DND-41 (cell line): ENCODE data around the gene TBC1D2B.
"Not testable (repeated sequence)": the region's sequence is repeated elsewhere in the genome, so short reads cannot be mapped to it uniquely, and the experiment has no call there.

Experiments used
- ATAC-seq: fragments of 200-7000 bp; cut with Tn5 transposase; 3 replicates; pipeline ENCODE4 v1.9.1; 2021; ENCODE audit warnings: low read depth; ENCODE audit not compliant: insufficient read depth
- DNase-seq: peaks from one replicate; pipeline ENCODE4 v3.0.0-alpha.2; 2020
- H2AFZ ChIP-seq: 2 replicates; pipeline ENCODE4 v1.6.0; 2012; ENCODE audit warnings: low read depth, low read length
- H3K27ac ChIP-seq: 2 replicates; pipeline ENCODE4 v1.5.1; 2012; ENCODE audit warnings: low read length, inconsistent platforms
- H3K27me3 ChIP-seq: fragments of 200-600 bp; sonication (generic); 2 replicates; pipeline ENCODE4 v1.6.0; 2012; ENCODE audit warnings: low read length, mild to moderate bottlenecking, inconsistent platforms; ENCODE audit not compliant: insufficient read depth, poor library complexity
- H3K36me3 ChIP-seq: 2 replicates; pipeline ENCODE4 v1.5.1; 2012; ENCODE audit warnings: low read length, inconsistent platforms; ENCODE audit not compliant: insufficient read depth
- H3K4me1 ChIP-seq: 2 replicates; pipeline ENCODE4 v1.5.1; 2012; ENCODE audit warnings: mild to moderate bottlenecking, low read length; ENCODE audit not compliant: insufficient read depth
- H3K4me2 ChIP-seq: 2 replicates; pipeline ENCODE4 v1.6.0; 2012; ENCODE audit warnings: mild to moderate bottlenecking, moderate library complexity, low read length, inconsistent platforms; ENCODE audit not compliant: insufficient read depth
- H3K4me3 ChIP-seq, 2 experiments: fragments of 200-600 bp in 1 of 2; shearing (Covaris generic) in 1 of 2; 2 replicates each; pipeline ENCODE4 v1.5.1; 2012 to 2016; ENCODE audit warnings: inconsistent platforms in 2 of 2, low read length in 2 of 2, mild to moderate bottlenecking in 2 of 2, low read depth in 1 of 2, moderate library complexity in 1 of 2
- H3K79me2 ChIP-seq: 2 replicates; pipeline ENCODE4 v1.6.0; 2012; ENCODE audit warnings: low read length, inconsistent platforms; ENCODE audit not compliant: insufficient read depth
- H3K9ac ChIP-seq: 2 replicates; pipeline ENCODE4 v1.6.0; 2012; ENCODE audit warnings: low read depth, mild to moderate bottlenecking, inconsistent platforms, low read length, moderate library complexity
- H3K9me3 ChIP-seq: 2 replicates; pipeline ENCODE4 v1.5.1; 2012; ENCODE audit warnings: low read length, moderate library complexity, mild to moderate bottlenecking, inconsistent platforms; ENCODE audit not compliant: insufficient read depth, severe bottlenecking
- H4K20me1 ChIP-seq: 2 replicates; pipeline ENCODE4 v1.6.0; 2012; ENCODE audit warnings: low read length; ENCODE audit not compliant: insufficient read depth
- CTCF ChIP-seq: IDR thresholded peaks from 2 replicates; pipeline ENCODE4 v1.5.1; 2012; ENCODE audit warnings: borderline replicate concordance, low read length, moderate library complexity, mild to moderate bottlenecking; ENCODE audit not compliant: poor library complexity, severe bottlenecking; ENCODE audit errors: extremely low read depth
- EZH2 ChIP-seq: IDR thresholded peaks from 3 replicates; pipeline ENCODE4 v1.6.1; 2012; ENCODE audit warnings: borderline replicate concordance, low read depth, mild to moderate bottlenecking, moderate library complexity, low read length, inconsistent platforms; ENCODE audit not compliant: severe bottlenecking

Gene TBC1D2B

GRCh38 chr15:77969055-77969454 is 108.5 kb downstream of the TBC1D2B start:
- no peaks in the 10 kb centered on the region; the same call in 1 of the 2 replicates for H4K20me1 ChIP-seq
- no peak for TF ChIP-seq CTCF
- TF ChIP-seq EZH2, result no peak
- ATAC-seq, result no peak
- no peak for DNase-seq
- no peaks in the 10 kb centered on the region for H3K79me2 ChIP-seq
- no peaks in the 10 kb centered on the region for H3K4me1 ChIP-seq
- H3K27me3 ChIP-seq, result peaks cover 4% of the 10 kb centered on the region
- H3K36me3 ChIP-seq, result no peaks in the 10 kb centered on the region
- H3K4me3 ChIP-seq, result no peak overlapping the region
- no peak overlapping the region for H3K27ac ChIP-seq
- H3K4me2 ChIP-seq, result no peak overlapping the region
- no peak overlapping the region for H2AFZ ChIP-seq
- no peaks in the 10 kb centered on the region for H3K9me3 ChIP-seq
- H3K9ac ChIP-seq, result no peak overlapping the region

- no peak overlapping the region for H3K9ac ChIP-seq
- H3K27ac ChIP-seq, result no peak overlapping the region
- ATAC-seq, result no peak
- H3K36me3 ChIP-seq, result no peaks in the 10 kb centered on the region
- TF ChIP-seq CTCF (no peak), EZH2 (no peak)
- no peak overlapping the region for H3K4me3 ChIP-seq
- DNase-seq, result no peak
- no peaks in the 10 kb centered on the region for H3K9me3 ChIP-seq
- peaks cover 4% of the 10 kb centered on the region for H3K27me3 ChIP-seq
- no peak overlapping the region for H2AFZ ChIP-seq
- H3K4me2 ChIP-seq, result no peak overlapping the region
- no peaks in the 10 kb centered on the region for H3K4me1 ChIP-seq
- no peaks in the 10 kb centered on the region for H3K79me2 ChIP-seq
- no peaks in the 10 kb centered on the region; the same call in 1 of the 2 replicates for H4K20me1 ChIP-seq
Measured at GRCh38 chr15:77967798-77968197, 109.7 kb downstream of the TBC1D2B start.

GRCh38 chr15:77967235-77967615 is 110.3 kb downstream of the TBC1D2B start:
- H3K27me3 ChIP-seq, H3K4me2 ChIP-seq: not testable (repeated sequence)

GRCh38 chr15:77966540-77967234 is 110.8 kb downstream of the TBC1D2B start:
- Histone ChIP-seq H2AFZ (no peak overlapping the region), H3K36me3 (no peaks in the 10 kb centered on the region), H3K27ac (no peak overlapping the region), H3K4me1 (no peaks in the 10 kb centered on the region), H3K4me3 (no peak overlapping the region), H3K9me3 (no peaks in the 10 kb centered on the region), H4K20me1 (no peaks in the 10 kb centered on the region; the same call in 1 of the 2 replicates), H3K4me2 (no peak overlapping the region), H3K9ac (no peak overlapping the region), H3K79me2 (no peaks in the 10 kb centered on the region), H3K27me3 (peaks cover 4% of the 10 kb centered on the region)
- DNase-seq (peak; percentile 56), ATAC-seq (peak; percentile 72; the same call in 2 of the 3 replicates)
- TF ChIP-seq CTCF (peak; percentile 85), EZH2 (no peak)

More at GRCh38 chr15:77967235-77967615, 110.3 kb downstream of the TBC1D2B start:
- H3K27ac ChIP-seq, H3K4me3 ChIP-seq, H4K20me1 ChIP-seq, H3K9ac ChIP-seq, H3K4me1 ChIP-seq, H3K9me3 ChIP-seq, H2AFZ ChIP-seq, ATAC-seq, H3K79me2 ChIP-seq, H3K36me3 ChIP-seq, DNase-seq: not testable (repeated sequence)
